Thymus (tissue), 11 donors: ENCODE results near the gene SEPTIN2. TPM values are rescaled to one million over a fixed set of nuclear protein-coding genes. Genes with fewer than 3 reads are reported as not detected.

Experiments
- DNase-seq, 9 donors: peaks; one replicate each; pipeline ENCODE4 v3.0.0-alpha.2; 2013; ENCODE audit warnings: low spot score in 9 of 9, low read depth in 6 of 9, missing footprints in 1 of 9
- H3K27ac ChIP-seq, 2 donors: one replicate each; pipeline ENCODE4 v1.5.1; 2013; ENCODE audit warnings: control low read depth in 1 of 2, low read depth in 1 of 2, low read length in 1 of 2, mild to moderate bottlenecking in 1 of 2, moderate library complexity in 1 of 2
- H3K27me3 ChIP-seq, 2 donors: one replicate each; pipeline ENCODE4 v1.5.1; 2013; ENCODE audit warnings: low read length in 1 of 2; ENCODE audit not compliant: control insufficient read depth in 2 of 2, insufficient read depth in 1 of 2
- H3K36me3 ChIP-seq, 2 donors: one replicate each; pipeline ENCODE4 v1.5.1; 2013; ENCODE audit warnings: low read length in 1 of 2, mild to moderate bottlenecking in 1 of 2, moderate library complexity in 1 of 2; ENCODE audit not compliant: control insufficient read depth in 2 of 2, insufficient read depth in 2 of 2
- H3K4me1 ChIP-seq, 2 donors: one replicate each; pipeline ENCODE4 v1.5.1; 2013; ENCODE audit warnings: low read length in 2 of 2; ENCODE audit not compliant: control insufficient read depth in 2 of 2, insufficient read depth in 2 of 2
- H3K4me3 ChIP-seq, 2 donors: one replicate each; pipeline ENCODE4 v1.5.1; 2013; ENCODE audit warnings: low read length in 2 of 2, control low read depth in 1 of 2, mild to moderate bottlenecking in 1 of 2
- H3K9me3 ChIP-seq, 2 donors: one replicate each; pipeline ENCODE4 v1.5.1; 2013; ENCODE audit warnings: low read length in 1 of 2, mild to moderate bottlenecking in 1 of 2; ENCODE audit not compliant: control insufficient read depth in 2 of 2, insufficient read depth in 1 of 2
- WGBS: extraction: QIAGEN DNeasy Blood & Tissue Kit; methylation state at CpG from one replicate; pipeline ENCODE4 v1.1.7; 2013; 5-methylcytosine and 5-hydroxymethylcytosine counted together
- polyA plus RNA-seq: library from polyadenylated mRNA; stranded (reverse); fragments of 200-250 nt; gene quantifications from one replicate; pipeline ENCODE4 v1.2.3, GENCODE V29; 2013
- total RNA-seq: library from RNA; stranded (reverse); fragments of 120-200 nt; gene quantifications from one replicate; pipeline ENCODE4 v1.2.4, GENCODE V29; 2013
- donor health status: healthy.

SEPTIN2 gene
- total and polyA plus RNA-seq, 2 donors, result 149 to 189 TPM

DNA sequence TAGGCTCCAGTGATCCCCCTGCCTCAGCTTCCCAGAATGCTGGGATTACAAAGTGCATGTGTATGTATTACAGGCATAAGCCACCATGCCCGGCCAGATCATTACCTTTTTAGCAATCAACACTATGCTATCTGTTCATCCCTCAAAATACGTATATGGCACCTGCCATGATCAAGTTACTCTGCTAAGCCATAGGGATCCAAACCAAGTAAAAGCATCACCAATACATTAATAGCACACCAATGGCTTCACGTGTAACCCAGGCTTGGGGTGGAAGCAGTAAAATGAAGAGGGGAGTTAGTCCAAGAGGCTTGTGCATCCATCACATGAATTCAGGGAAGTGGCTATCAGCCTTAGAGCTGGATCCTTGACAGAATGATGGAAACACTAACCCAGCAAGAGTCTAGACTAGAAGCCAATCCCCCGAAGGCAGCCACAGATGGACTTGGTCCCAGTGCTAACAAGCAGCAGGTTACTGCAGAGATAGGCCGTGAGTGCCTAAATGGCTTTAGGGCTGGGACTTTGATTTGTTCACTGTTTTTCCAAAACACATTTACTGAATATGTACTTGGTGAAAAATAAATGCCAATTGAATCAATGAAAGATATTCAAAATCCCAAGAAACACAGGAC lies 11.6 kb upstream of the SEPTIN2 start:
- no peak overlapping the region for H3K27ac ChIP-seq
- H3K4me1 ChIP-seq, result peaks cover 11 to 36% of the 10 kb centered on the region in 2 donors
- H3K27me3 ChIP-seq, result no peaks in the 10 kb centered on the region
- DNase-seq, result no peak
- H3K9me3 ChIP-seq, result no peaks in the 10 kb centered on the region
- peaks cover 2 to 3% of the 10 kb centered on the region in 2 donors for H3K36me3 ChIP-seq
- 96% methylated on average over 5 of the region's 5 CpGs for WGBS
- no peak overlapping the region for H3K4me3 ChIP-seq

DNA sequence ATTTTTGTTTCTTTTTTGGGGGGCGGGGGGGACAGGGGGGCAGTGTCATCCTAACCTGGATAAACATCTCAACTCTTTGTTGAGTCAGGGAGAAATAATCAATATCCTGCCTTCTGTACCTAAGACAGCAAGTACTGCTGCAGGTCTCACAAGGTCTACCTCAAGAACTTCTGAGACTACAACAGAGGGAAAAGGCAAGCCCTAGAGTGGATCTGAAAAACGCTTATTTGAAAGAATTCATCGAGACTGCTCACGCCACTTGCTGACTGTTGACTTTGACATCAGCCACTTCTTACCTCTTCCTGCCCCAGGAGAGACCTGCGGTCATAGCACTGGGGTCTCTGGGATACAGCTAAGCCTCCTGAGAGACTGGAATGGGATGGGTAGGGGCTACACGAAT lies 8.7 kb upstream of the SEPTIN2 start:
- Histone ChIP-seq H3K27ac (no peak overlapping the region), H3K9me3 (no peaks in the 10 kb centered on the region), H3K27me3 (no peaks in the 10 kb centered on the region), H3K36me3 (peaks cover 2 to 3% of the 10 kb centered on the region in 2 donors), H3K4me3 (no peak overlapping the region), H3K4me1 (peaks cover 14 to 42% of the 10 kb centered on the region in 2 donors)
- 96% methylated on average over 6 of the region's 6 CpGs for WGBS
- no peak for DNase-seq

DNA sequence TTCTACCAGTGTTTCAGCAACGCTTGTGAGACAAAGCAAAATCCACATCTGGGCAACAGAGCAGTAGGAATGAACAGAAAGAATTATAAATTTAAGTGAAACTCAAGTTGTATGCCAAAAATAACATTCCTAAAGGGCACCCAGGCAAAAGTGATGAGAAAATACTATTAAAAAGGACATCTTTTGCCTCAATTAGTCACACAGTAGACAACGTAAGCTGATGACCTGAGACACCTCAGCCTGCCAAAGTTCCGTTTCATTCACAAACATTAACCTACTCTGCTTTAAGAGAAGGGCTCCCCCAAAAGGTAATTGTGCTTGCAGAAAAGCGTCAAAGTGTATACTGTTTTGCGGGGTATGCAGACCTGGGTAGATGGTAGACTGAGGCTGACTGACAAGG lies 7.5 kb upstream of the SEPTIN2 start:
- no peaks in the 10 kb centered on the region for H3K36me3 ChIP-seq
- no peak overlapping the region for H3K27ac ChIP-seq
- DNase-seq, result no peak
- no peaks in the 10 kb centered on the region for H3K9me3 ChIP-seq
- no peaks in the 10 kb centered on the region for H3K27me3 ChIP-seq
- H3K4me1 ChIP-seq, result peaks cover 14 to 39% of the 10 kb centered on the region in 2 donors
- 92% methylated on average over 5 of the region's 5 CpGs for whole genome bisulfite sequencing
- no peak overlapping the region for H3K4me3 ChIP-seq

- no peaks in the 10 kb centered on the region for H3K27me3 ChIP-seq
- H3K4me3 ChIP-seq, result no peak overlapping the region
- peak overlapping the region in 1 of 2 donors; percentile 81 for H3K27ac ChIP-seq
- 95% methylated on average over 18 of the region's 18 CpGs for WGBS
- H3K36me3 ChIP-seq, result no peaks in the 10 kb centered on the region
- H3K4me1 ChIP-seq, result peaks cover 14 to 44% of the 10 kb centered on the region in 2 donors
- no peaks in the 10 kb centered on the region for H3K9me3 ChIP-seq
- DNase-seq, result no peak
Observed at GRCh38 chr2:241308832-241309500, 6.8 kb upstream of the SEPTIN2 start.

GRCh38 chr2:241309684-241310117 lies 6.0 kb upstream of the SEPTIN2 start:
- peak in 7 of 9 donors; percentile 36 to 83 (median 63) for DNase-seq
- WGBS, result 19% methylated on average over 2 of the region's 2 CpGs

DNA sequence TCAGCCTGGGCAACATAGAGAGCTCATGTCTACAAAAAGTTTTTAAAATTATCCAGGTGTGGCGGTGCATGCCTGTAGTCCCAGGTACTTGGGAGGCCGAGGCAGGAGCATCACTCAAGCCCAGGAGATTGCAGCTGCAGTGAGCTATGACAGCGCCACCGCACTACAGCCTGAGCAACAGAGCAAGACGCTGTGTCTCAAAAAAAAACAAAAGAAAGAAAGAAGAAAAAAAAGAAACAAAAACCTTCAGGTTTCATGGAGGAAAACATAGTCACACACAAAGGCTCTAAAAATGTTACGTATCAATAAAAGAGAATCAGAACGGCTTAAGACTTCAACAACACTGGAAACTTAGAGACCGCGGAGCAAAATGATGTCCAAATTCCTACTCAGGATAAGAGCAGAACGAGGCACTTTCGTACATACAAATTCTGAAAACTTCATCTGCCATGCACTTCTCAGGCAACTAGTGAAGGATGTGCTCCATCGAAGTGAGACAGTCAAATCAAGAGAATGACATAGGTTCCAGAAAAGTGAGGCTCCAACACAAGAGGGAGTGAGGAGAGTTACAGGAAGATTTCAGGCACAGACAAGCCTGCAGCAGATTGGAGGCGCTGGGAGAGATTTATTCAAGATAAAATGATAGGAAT lies 4.7 kb upstream of the SEPTIN2 start:
- peaks cover 14 to 43% of the 10 kb centered on the region in 2 donors for H3K4me1 ChIP-seq
- peak overlapping the region in 1 of 2 donors; percentile 26 for H3K27ac ChIP-seq
- H3K27me3 ChIP-seq, result no peaks in the 10 kb centered on the region
- H3K36me3 ChIP-seq, result no peaks in the 10 kb centered on the region
- no peak overlapping the region for H3K4me3 ChIP-seq
- 94% methylated on average over 13 of the region's 13 CpGs for WGBS
- peaks cover 0 to 1% of the 10 kb centered on the region in 2 donors for H3K9me3 ChIP-seq
- DNase-seq, result no peak

More at GRCh38 chr2:241309684-241310117, 6.0 kb upstream of the SEPTIN2 start:
- Histone ChIP-seq H3K9me3 (no peaks in the 10 kb centered on the region), H3K4me3 (no peak overlapping the region), H3K36me3 (no peaks in the 10 kb centered on the region), H3K4me1 (peaks cover 14 to 50% of the 10 kb centered on the region in 2 donors), H3K27me3 (no peaks in the 10 kb centered on the region), H3K27ac (peak overlapping the region; percentile 47 to 81)

- Histone ChIP-seq H3K4me3 (no peak overlapping the region), H3K4me1 (peaks cover 16 to 48% of the 10 kb centered on the region in 2 donors), H3K27ac (no peak overlapping the region), H3K36me3 (no peaks in the 10 kb centered on the region), H3K27me3 (no peaks in the 10 kb centered on the region), H3K9me3 (peaks cover 0 to 2% of the 10 kb centered on the region in 2 donors)
- no peak for DNase-seq
- WGBS, result 95% methylated on average over 4 of the region's 4 CpGs
Observed at GRCh38 chr2:241312082-241312481, 3.6 kb upstream of the SEPTIN2 start.

GRCh38 chr2:241313543-241314095 lies 2.1 kb upstream of the SEPTIN2 start:
- Histone ChIP-seq H3K4me1 (peaks cover 23 to 56% of the 10 kb centered on the region in 2 donors), H3K9me3 (peaks cover 0 to 2% of the 10 kb centered on the region in 2 donors), H3K27ac (no peak overlapping the region), H3K4me3 (no peak overlapping the region), H3K36me3 (no peaks in the 10 kb centered on the region), H3K27me3 (no peaks in the 10 kb centered on the region)
- WGBS, result 98% methylated on average over 8 of the region's 8 CpGs
- DNase-seq, result no peak
